HAP-1 (cell line): ENCODE data around the gene OR13C2.
"Not testable (repeated sequence)": the region's sequence is repeated elsewhere in the genome, so short reads cannot be mapped to it uniquely, and the experiment has no call there.

Source experiments
- DNase-seq, 2 experiments: peaks; one replicate each; pipeline ENCODE4 v3.0.0-alpha.2; 2016 to 2020; ENCODE audit warnings: low spot score in 2 of 2
- H3K27me3 ChIP-seq: fragments of 250-450 bp; sonication (Bioruptor Pico); 2 replicates; pipeline ENCODE4 v1.5.1; 2020; ENCODE audit warnings: low read depth, mild to moderate bottlenecking, moderate library complexity
- H3K36me3 ChIP-seq: fragments of 250-450 bp; sonication (Bioruptor Pico); replicated peaks from 2 replicates; pipeline ENCODE4 v1.5.1; 2020; ENCODE audit warnings: mild to moderate bottlenecking
- H3K4me1 ChIP-seq: fragments of 250-450 bp; sonication (Bioruptor Pico); 2 replicates; pipeline ENCODE4 v1.5.1; 2020; ENCODE audit warnings: mild to moderate bottlenecking
- H3K4me3 ChIP-seq: fragments of 250-450 bp; sonication (Bioruptor Pico); 2 replicates; pipeline ENCODE4 v1.5.1; 2020; ENCODE audit warnings: mild to moderate bottlenecking, moderate library complexity
- H3K9me3 ChIP-seq: fragments of 250-450 bp; sonication (Bioruptor Pico); 2 replicates; pipeline ENCODE4 v1.5.1; 2020; ENCODE audit warnings: mild to moderate bottlenecking, moderate library complexity
- in situ Hi-C: fragments of 300-500 bp; cut with MboI; formaldehyde crosslinking; loops from 3 replicates; pipeline ENCODE4 v1.14.3; 2020; ENCODE audit warnings: low sequenced_read_pairs, inconsistent platforms, mixed read lengths

The OR13C2 gene

GRCh38 chr9:104605527-104605926, at the start of gene OR13C2:
Gene OR13C2 (minus strand): TSS chr9:104605627. CDS start chr9:104605627, 0 bp downstream.
- H3K4me1 ChIP-seq, H3K9me3 ChIP-seq, H3K36me3 ChIP-seq, H3K27me3 ChIP-seq, H3K4me3 ChIP-seq, in situ Hi-C loops, DNase-seq: not testable (repeated sequence)

GRCh38 chr9:104635456-104635855, 30.0 kb upstream of the OR13C2 start:
- in situ Hi-C loops, result no loop called here
- H3K36me3 ChIP-seq, result no peaks in the 10 kb centered on the region
- no peak for DNase-seq

GRCh38 chr9:104633976-104634520, 28.6 kb upstream of the OR13C2 start:
- no peak for DNase-seq
- no peaks in the 10 kb centered on the region for H3K27me3 ChIP-seq
- in situ Hi-C loops, result no loop called here
- H3K9me3 ChIP-seq, result no peaks in the 10 kb centered on the region
- no peaks in the 10 kb centered on the region for H3K4me1 ChIP-seq
- H3K36me3 ChIP-seq, result no peaks in the 10 kb centered on the region
- H3K4me3 ChIP-seq, result no peak overlapping the region

More at GRCh38 chr9:104635456-104635855, 30.0 kb upstream of the OR13C2 start:
- no peaks in the 10 kb centered on the region for H3K9me3 ChIP-seq
- no peaks in the 10 kb centered on the region for H3K27me3 ChIP-seq
- H3K4me1 ChIP-seq, result no peaks in the 10 kb centered on the region
- H3K4me3 ChIP-seq, result no peak overlapping the region

- in situ Hi-C loops, result not testable (repeated sequence)
These were observed 20.5 kb upstream of the OR13C2 start for GRCh38 chr9:104625964-104626363.

GRCh38 chr9:104618104-104618503, 12.7 kb upstream of the OR13C2 start, which contains the start of gene OR13C9:
Gene OR13C9 (minus strand): TSS chr9:104618204. CDS start chr9:104618204, 0 bp downstream.
- H3K36me3 ChIP-seq, result no peaks in the 10 kb centered on the region
- no peak within 1 kb of the TSS for H3K4me3 ChIP-seq
- H3K4me1 ChIP-seq, result no peaks in the 10 kb centered on the region
- H3K9me3 ChIP-seq, result no peaks in the 10 kb centered on the region
- DNase-seq, result no peak
- in situ Hi-C loops, result no loop called here
- no peaks in the 10 kb centered on the region for H3K27me3 ChIP-seq

More at GRCh38 chr9:104625964-104626363, 20.5 kb upstream of the OR13C2 start:
- DNase-seq, H3K4me3 ChIP-seq, H3K27me3 ChIP-seq, H3K4me1 ChIP-seq, H3K9me3 ChIP-seq, H3K36me3 ChIP-seq: not testable (repeated sequence)

- no peaks in the 10 kb centered on the region for H3K4me1 ChIP-seq
- no peak overlapping the region for H3K4me3 ChIP-seq
- no peak for DNase-seq
- in situ Hi-C loops, result no loop called here
- H3K9me3 ChIP-seq, result no peaks in the 10 kb centered on the region
- H3K36me3 ChIP-seq, result no peaks in the 10 kb centered on the region
- H3K27me3 ChIP-seq, result no peaks in the 10 kb centered on the region
These were observed 12.0 kb upstream of the OR13C2 start for GRCh38 chr9:104617418-104617817.

- Histone ChIP-seq H3K4me3 (no peak overlapping the region), H3K36me3 (no peaks in the 10 kb centered on the region), H3K27me3 (no peaks in the 10 kb centered on the region; the same call in 1 of the 2 replicates), H3K4me1 (peaks cover 4% of the 10 kb centered on the region), H3K9me3 (no peaks in the 10 kb centered on the region)
- DNase-seq, result no peak
- in situ Hi-C loops, result no loop called here
These were observed 5.8 kb upstream of the OR13C2 start for GRCh38 chr9:104611213-104611612.

- no peaks in the 10 kb centered on the region for H3K9me3 ChIP-seq
- DNase-seq, result no peak
- no peak overlapping the region for H3K4me3 ChIP-seq
- peaks cover 5% of the 10 kb centered on the region for H3K4me1 ChIP-seq
- H3K36me3 ChIP-seq, result no peaks in the 10 kb centered on the region
- in situ Hi-C loops, result no loop called here
- H3K27me3 ChIP-seq, result no peaks in the 10 kb centered on the region; the same call in 1 of the 2 replicates
These were observed 2.9 kb upstream of the OR13C2 start for GRCh38 chr9:104608336-104608735.

GRCh38 chr9:104606152-104606551, 725 bp upstream of the OR13C2 start:
- Histone ChIP-seq H3K27me3 (no peaks in the 10 kb centered on the region), H3K4me3 (no peak overlapping the region), H3K9me3 (no peaks in the 10 kb centered on the region), H3K36me3 (no peaks in the 10 kb centered on the region), H3K4me1 (peaks cover 5% of the 10 kb centered on the region)
- in situ Hi-C loops, result no loop called here
- peak in 1 of 2 experiments; percentile 37 for DNase-seq

GRCh38 chr9:104604801-104605200, 626 bp downstream of the OR13C2 start:
- in situ Hi-C loops, result no loop called here
- Histone ChIP-seq H3K9me3 (no peaks in the 10 kb centered on the region), H3K27me3 (no peaks in the 10 kb centered on the region), H3K36me3 (no peaks in the 10 kb centered on the region), H3K4me1 (peaks cover 5% of the 10 kb centered on the region), H3K4me3 (no peak overlapping the region)
- no peak for DNase-seq

GRCh38 chr9:104599313-104599712, 6.1 kb downstream of the OR13C2 start, which contains the start of gene OR13C5:
Gene OR13C5 (minus strand): TSS chr9:104599413. CDS start chr9:104599413, 0 bp downstream.
- DNase-seq, H3K4me3 ChIP-seq, H3K27me3 ChIP-seq, in situ Hi-C loops, H3K4me1 ChIP-seq, H3K9me3 ChIP-seq, H3K36me3 ChIP-seq: not testable (repeated sequence)

GRCh38 chr9:104598749-104599148, 6.7 kb downstream of the OR13C2 start:
- DNase-seq, H3K27me3 ChIP-seq, H3K4me3 ChIP-seq, in situ Hi-C loops, H3K36me3 ChIP-seq, H3K4me1 ChIP-seq, H3K9me3 ChIP-seq: not testable (repeated sequence)

- Histone ChIP-seq H3K27me3 (no peaks in the 10 kb centered on the region), H3K9me3 (no peaks in the 10 kb centered on the region), H3K4me1 (no peaks in the 10 kb centered on the region), H3K4me3 (no peak overlapping the region), H3K36me3 (no peaks in the 10 kb centered on the region)
- in situ Hi-C loops, result no loop called here
- DNase-seq, result no peak
These were observed 15.8 kb downstream of the OR13C2 start for GRCh38 chr9:104589626-104590025.

- in situ Hi-C loops, result no loop called here
- no peak overlapping the region for H3K4me3 ChIP-seq
- no peaks in the 10 kb centered on the region for H3K9me3 ChIP-seq
- H3K27me3 ChIP-seq, result no peaks in the 10 kb centered on the region
- H3K36me3 ChIP-seq, result no peaks in the 10 kb centered on the region
- H3K4me1 ChIP-seq, result no peaks in the 10 kb centered on the region
- DNase-seq, result no peak
These were observed 18.8 kb downstream of the OR13C2 start for GRCh38 chr9:104586496-104587180.
